ENCODE measurements around the gene FAM20C.

FAM20C gene

DNA sequence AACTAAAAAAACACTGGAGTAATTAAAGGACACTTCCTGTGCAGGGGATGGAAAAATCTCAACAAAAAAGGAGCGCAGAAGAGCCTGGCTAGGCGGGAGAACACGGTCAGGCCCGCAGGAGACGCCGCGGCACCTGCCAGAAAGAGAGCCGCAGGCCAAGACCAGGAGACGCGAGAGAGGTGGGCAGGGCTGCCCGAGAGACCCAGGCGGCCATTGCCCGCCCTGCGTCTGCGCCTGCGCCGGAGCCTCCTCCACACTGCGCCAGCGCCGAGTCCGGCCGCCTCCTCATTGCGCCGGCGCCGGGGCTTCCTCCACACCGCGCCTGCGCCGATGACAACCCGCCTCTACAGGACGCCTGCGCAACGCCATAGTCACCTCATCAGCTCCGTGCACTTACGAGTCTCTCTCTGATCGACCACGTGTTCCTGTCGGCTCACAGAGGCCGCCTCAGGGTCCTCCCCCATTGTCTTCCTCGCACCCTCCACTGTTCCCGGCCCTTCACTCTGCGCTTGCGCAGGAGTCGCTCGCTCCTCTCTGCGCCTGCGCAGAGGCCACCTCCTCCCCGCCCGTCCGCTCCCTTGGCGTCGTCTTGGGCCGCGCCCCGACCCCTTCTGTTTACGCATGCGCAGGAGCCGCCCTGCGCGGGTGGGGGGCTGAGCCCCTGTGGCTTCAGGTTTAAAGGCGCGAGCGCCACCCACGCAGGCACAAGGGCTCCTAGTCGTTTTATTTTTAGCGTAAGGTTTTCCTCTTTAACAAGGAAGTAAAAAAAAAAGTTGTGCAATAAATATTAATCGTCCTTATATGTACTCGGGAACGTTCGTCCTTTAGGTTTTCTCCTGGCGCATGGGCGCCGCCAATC lies 43.2 kb upstream of the FAM20C start (continued):
- TF ChIP-seq, protein P1, sequence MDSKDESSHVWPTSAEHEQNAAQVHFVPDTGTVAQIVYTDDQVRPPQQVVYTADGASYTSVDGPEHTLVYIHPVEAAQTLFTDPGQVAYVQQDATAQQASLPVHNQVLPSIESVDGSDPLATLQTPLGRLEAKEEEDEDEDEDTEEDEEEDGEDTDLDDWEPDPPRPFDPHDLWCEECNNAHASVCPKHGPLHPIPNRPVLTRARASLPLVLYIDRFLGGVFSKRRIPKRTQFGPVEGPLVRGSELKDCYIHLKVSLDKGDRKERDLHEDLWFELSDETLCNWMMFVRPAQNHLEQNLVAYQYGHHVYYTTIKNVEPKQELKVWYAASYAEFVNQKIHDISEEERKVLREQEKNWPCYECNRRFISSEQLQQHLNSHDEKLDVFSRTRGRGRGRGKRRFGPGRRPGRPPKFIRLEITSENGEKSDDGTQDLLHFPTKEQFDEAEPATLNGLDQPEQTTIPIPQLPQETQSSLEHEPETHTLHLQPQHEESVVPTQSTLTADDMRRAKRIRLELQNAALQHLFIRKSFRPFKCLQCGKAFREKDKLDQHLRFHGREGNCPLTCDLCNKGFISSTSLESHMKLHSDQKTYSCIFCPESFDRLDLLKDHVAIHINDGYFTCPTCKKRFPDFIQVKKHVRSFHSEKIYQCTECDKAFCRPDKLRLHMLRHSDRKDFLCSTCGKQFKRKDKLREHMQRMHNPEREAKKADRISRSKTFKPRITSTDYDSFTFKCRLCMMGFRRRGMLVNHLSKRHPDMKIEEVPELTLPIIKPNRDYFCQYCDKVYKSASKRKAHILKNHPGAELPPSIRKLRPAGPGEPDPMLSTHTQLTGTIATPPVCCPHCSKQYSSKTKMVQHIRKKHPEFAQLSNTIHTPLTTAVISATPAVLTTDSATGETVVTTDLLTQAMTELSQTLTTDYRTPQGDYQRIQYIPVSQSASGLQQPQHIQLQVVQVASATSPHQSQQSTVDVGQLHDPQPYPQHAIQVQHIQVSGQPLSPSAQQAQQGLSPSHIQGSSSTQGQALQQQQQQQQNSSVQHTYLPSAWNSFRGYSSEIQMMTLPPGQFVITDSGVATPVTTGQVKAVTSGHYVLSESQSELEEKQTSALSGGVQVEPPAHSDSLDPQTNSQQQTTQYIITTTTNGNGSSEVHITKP (tag by site-specific recombination; IDR thresholded peaks at IDR 0.05), result peak; percentile 41; the same call in 1 of the 2 replicates
- TF ChIP-seq ZBTB48 (tag by site-specific recombination; IDR thresholded peaks at IDR 0.05), result peak; percentile 96
- TF ChIP-seq ZNF221 (tag by site-specific recombination; IDR thresholded peaks at IDR 0.05; ENCODE audit: borderline replicate concordance), result no peak
- TF ChIP-seq ZEB2 (tag by site-specific recombination; IDR thresholded peaks at IDR 0.05), result no peak; the same call in 1 of the 2 replicates
- TF ChIP-seq GLIS2 (tag by site-specific recombination; IDR thresholded peaks at IDR 0.05), result peak; percentile 80
- TF ChIP-seq MEIS1 (CRISPR knock-in tag; IDR thresholded peaks at IDR 0.05; ENCODE audit: borderline replicate concordance), result no peak
- peak; percentile 55 for TF ChIP-seq SP3 (tag by site-specific recombination; IDR thresholded peaks at IDR 0.05)
- TF ChIP-seq, protein P2, sequence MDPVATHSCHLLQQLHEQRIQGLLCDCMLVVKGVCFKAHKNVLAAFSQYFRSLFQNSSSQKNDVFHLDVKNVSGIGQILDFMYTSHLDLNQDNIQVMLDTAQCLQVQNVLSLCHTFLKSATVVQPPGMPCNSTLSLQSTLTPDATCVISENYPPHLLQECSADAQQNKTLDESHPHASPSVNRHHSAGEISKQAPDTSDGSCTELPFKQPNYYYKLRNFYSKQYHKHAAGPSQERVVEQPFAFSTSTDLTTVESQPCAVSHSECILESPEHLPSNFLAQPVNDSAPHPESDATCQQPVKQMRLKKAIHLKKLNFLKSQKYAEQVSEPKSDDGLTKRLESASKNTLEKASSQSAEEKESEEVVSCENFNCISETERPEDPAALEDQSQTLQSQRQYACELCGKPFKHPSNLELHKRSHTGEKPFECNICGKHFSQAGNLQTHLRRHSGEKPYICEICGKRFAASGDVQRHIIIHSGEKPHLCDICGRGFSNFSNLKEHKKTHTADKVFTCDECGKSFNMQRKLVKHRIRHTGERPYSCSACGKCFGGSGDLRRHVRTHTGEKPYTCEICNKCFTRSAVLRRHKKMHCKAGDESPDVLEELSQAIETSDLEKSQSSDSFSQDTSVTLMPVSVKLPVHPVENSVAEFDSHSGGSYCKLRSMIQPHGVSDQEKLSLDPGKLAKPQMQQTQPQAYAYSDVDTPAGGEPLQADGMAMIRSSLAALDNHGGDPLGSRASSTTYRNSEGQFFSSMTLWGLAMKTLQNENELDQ (tag by site-specific recombination; IDR thresholded peaks at IDR 0.05; ENCODE audit: low read depth), result no peak
- no peak for TF ChIP-seq ZNF112 (tag by site-specific recombination; IDR thresholded peaks at IDR 0.05)
- peak; percentile 57; the same call in 1 of the 2 replicates for TF ChIP-seq ZNF660 (tag by site-specific recombination; IDR thresholded peaks at IDR 0.05)
- no peak for TF ChIP-seq REPIN1 (tag by site-specific recombination; IDR thresholded peaks at IDR 0.05; ENCODE audit: low read depth)
- TF ChIP-seq ZNF561 (tag by site-specific recombination; IDR thresholded peaks at IDR 0.05; ENCODE audit: borderline replicate concordance), result 0 out of 2 replicates have a peak, but pooled peaks have one; percentile 48
- TF ChIP-seq, protein P3, sequence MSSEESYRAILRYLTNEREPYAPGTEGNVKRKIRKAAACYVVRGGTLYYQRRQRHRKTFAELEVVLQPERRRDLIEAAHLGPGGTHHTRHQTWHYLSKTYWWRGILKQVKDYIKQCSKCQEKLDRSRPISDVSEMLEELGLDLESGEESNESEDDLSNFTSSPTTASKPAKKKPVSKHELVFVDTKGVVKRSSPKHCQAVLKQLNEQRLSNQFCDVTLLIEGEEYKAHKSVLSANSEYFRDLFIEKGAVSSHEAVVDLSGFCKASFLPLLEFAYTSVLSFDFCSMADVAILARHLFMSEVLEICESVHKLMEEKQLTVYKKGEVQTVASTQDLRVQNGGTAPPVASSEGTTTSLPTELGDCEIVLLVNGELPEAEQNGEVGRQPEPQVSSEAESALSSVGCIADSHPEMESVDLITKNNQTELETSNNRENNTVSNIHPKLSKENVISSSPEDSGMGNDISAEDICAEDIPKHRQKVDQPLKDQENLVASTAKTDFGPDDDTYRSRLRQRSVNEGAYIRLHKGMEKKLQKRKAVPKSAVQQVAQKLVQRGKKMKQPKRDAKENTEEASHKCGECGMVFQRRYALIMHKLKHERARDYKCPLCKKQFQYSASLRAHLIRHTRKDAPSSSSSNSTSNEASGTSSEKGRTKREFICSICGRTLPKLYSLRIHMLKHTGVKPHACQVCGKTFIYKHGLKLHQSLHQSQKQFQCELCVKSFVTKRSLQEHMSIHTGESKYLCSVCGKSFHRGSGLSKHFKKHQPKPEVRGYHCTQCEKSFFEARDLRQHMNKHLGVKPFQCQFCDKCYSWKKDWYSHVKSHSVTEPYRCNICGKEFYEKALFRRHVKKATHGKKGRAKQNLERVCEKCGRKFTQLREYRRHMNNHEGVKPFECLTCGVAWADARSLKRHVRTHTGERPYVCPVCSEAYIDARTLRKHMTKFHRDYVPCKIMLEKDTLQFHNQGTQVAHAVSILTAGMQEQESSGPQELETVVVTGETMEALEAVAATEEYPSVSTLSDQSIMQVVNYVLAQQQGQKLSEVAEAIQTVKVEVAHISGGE (tag by site-specific recombination; conservative IDR thresholded peaks at IDR 0.05; ENCODE audit: low read depth), result 0 out of 2 replicates have a peak, but pooled peaks have one; percentile 28
- TF ChIP-seq, protein P4, sequence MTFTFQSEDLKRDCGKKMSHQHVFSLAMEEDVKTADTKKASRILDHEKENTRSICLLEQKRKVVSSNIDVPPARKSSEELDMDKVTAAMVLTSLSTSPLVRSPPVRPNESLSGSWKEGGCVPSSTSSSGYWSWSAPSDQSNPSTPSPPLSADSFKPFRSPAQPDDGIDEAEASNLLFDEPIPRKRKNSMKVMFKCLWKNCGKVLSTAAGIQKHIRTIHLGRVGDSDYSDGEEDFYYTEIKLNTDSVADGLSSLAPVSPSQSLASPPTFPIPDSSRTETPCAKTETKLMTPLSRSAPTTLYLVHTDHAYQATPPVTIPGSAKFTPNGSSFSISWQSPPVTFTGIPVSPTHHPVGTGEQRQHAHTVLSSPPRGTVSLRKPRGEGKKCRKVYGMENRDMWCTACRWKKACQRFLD (tag by site-specific recombination; IDR thresholded peaks at IDR 0.05), result no peak
- TF ChIP-seq ZXDB (tag by site-specific recombination; IDR thresholded peaks at IDR 0.05), result peak; percentile 19
- no peak for TF ChIP-seq ZNF394 (tag by site-specific recombination; IDR thresholded peaks at IDR 0.05; ENCODE audit: borderline replicate concordance)
- TF ChIP-seq, protein P5, sequence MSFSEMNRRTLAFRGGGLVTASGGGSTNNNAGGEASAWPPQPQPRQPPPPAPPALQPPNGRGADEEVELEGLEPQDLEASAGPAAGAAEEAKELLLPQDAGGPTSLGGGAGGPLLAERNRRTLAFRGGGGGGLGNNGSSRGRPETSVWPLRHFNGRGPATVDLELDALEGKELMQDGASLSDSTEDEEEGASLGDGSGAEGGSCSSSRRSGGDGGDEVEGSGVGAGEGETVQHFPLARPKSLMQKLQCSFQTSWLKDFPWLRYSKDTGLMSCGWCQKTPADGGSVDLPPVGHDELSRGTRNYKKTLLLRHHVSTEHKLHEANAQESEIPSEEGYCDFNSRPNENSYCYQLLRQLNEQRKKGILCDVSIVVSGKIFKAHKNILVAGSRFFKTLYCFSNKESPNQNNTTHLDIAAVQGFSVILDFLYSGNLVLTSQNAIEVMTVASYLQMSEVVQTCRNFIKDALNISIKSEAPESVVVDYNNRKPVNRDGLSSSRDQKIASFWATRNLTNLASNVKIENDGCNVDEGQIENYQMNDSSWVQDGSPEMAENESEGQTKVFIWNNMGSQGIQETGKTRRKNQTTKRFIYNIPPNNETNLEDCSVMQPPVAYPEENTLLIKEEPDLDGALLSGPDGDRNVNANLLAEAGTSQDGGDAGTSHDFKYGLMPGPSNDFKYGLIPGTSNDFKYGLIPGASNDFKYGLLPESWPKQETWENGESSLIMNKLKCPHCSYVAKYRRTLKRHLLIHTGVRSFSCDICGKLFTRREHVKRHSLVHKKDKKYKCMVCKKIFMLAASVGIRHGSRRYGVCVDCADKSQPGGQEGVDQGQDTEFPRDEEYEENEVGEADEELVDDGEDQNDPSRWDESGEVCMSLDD (tag by site-specific recombination; IDR thresholded peaks at IDR 0.05), result no peak
- TF ChIP-seq, protein P6, sequence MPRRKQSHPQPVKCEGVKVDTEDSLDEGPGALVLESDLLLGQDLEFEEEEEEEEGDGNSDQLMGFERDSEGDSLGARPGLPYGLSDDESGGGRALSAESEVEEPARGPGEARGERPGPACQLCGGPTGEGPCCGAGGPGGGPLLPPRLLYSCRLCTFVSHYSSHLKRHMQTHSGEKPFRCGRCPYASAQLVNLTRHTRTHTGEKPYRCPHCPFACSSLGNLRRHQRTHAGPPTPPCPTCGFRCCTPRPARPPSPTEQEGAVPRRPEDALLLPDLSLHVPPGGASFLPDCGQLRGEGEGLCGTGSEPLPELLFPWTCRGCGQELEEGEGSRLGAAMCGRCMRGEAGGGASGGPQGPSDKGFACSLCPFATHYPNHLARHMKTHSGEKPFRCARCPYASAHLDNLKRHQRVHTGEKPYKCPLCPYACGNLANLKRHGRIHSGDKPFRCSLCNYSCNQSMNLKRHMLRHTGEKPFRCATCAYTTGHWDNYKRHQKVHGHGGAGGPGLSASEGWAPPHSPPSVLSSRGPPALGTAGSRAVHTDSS (tag by site-specific recombination; IDR thresholded peaks at IDR 0.05), result peak; percentile 55
- TF ChIP-seq, protein P7, sequence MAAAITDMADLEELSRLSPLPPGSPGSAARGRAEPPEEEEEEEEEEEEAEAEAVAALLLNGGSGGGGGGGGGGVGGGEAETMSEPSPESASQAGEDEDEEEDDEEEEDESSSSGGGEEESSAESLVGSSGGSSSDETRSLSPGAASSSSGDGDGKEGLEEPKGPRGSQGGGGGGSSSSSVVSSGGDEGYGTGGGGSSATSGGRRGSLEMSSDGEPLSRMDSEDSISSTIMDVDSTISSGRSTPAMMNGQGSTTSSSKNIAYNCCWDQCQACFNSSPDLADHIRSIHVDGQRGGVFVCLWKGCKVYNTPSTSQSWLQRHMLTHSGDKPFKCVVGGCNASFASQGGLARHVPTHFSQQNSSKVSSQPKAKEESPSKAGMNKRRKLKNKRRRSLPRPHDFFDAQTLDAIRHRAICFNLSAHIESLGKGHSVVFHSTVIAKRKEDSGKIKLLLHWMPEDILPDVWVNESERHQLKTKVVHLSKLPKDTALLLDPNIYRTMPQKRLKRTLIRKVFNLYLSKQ (tag by site-specific recombination; IDR thresholded peaks at IDR 0.05; ENCODE audit: borderline replicate concordance), result no peak
- 0 out of 2 replicates have a peak, but pooled peaks have one; percentile 63 for TF ChIP-seq ZNF596 (tag by site-specific recombination; IDR thresholded peaks at IDR 0.05)
- TF ChIP-seq YY2 (tag by site-specific recombination; IDR thresholded peaks at IDR 0.05), result peak; percentile 79
